Psoas muscle (tissue), 8 donors: ENCODE measurements around the gene E2F6. TPM values are rescaled to one million over a fixed set of nuclear protein-coding genes. Genes with fewer than 3 reads are reported as not detected.

Experiments
- ATAC-seq, 4 donors: fragments of 200-7000 bp; cut with Tn5 transposase; one replicate each; pipeline ENCODE4 v1.9.1; 2020; ENCODE audit warnings: moderate library complexity in 3 of 4, mild to moderate bottlenecking in 2 of 4
- DNase-seq, 2 donors: peaks; one replicate each; pipeline ENCODE4 v3.0.0-alpha.2; 2020
- H3K27ac ChIP-seq: fragments of 200-600 bp; one replicate; pipeline ENCODE4 v1.8.0; 2022
- H3K27me3 ChIP-seq, 3 donors: fragments of 200-600 bp in 1 of 3; one replicate each; pipeline versions ENCODE4 v1.6.1 to v1.8.0; 2013 to 2022; ENCODE audit warnings: low read length in 2 of 3, mild to moderate bottlenecking in 2 of 3, moderate library complexity in 1 of 3; ENCODE audit not compliant: insufficient read depth in 3 of 3
- H3K36me3 ChIP-seq, 2 donors: fragments of 200-600 bp in 1 of 2; one replicate each; pipeline versions ENCODE4 v1.6.1 to v1.8.0; 2013 to 2022; ENCODE audit warnings: low read depth in 1 of 2, mild to moderate bottlenecking in 1 of 2, moderate library complexity in 1 of 2; ENCODE audit not compliant: insufficient read depth in 1 of 2
- H3K4me1 ChIP-seq: fragments of 200-600 bp; one replicate; pipeline ENCODE4 v1.8.0; 2022
- H3K4me3 ChIP-seq: fragments of 200-600 bp; one replicate; pipeline ENCODE4 v1.8.0; 2022; ENCODE audit warnings: mild to moderate bottlenecking
- H3K9me3 ChIP-seq: fragments of 200-600 bp; one replicate; pipeline ENCODE4 v1.8.0; 2022
- CTCF ChIP-seq: fragments of 200-600 bp; IDR thresholded peaks from one replicate; pipeline ENCODE4 v1.8.0; 2022; ENCODE audit warnings: antibody characterized with exemption
- WGBS, 3 donors: extraction: QIAGEN DNeasy Blood & Tissue Kit; methylation state at CpG; one replicate each; pipeline versions ENCODE4 v1.1.6 to v1.1.7; 2013; 5-methylcytosine and 5-hydroxymethylcytosine counted together
- intact Hi-C, 2 donors: fragments of 100-400 bp; cut with DNase I; formaldehyde crosslinking; loops; one replicate each; pipeline versions ENCODE4 v1.11.0 to v1.14.2; 2022
- polyA plus RNA-seq, 3 donors: library from polyadenylated mRNA; stranded (reverse); fragments of 200-250 nt; gene quantifications; one replicate each; pipeline ENCODE4 v1.2.3, GENCODE V29; 2013
- total RNA-seq, 4 donors: library from RNA; stranded (reverse); fragmentation: NEBNext Ultra II Directional in 2 of 4; extraction: Animal tissue kit (Norgen Biotek cat#: 25700) in 2 of 4; gene quantifications; one replicate each; pipeline versions ENCODE4 v1.2.1 to v1.2.4, GENCODE V29; 2021 to 2023
- donor health status: healthy with polysubstance abuse.
- donor health status: DM: no; HTN: no; CAD: no; lungs with moderate emphysema.
- donor health status: Bipolar disorder and iron deficiency.
- donor health status: healthy.
- donor health status: DM: yes; HTN: yes; CAD: no.
- donor health status: DM: no; HTN: no; CAD: no.
- donor health status: DM: no; HTN: no; CAD: no.
- donor health status: DM: yes; HTN: yes; CAD: no.

Gene E2F6
- total and polyA plus RNA-seq, 7 donors: 19.5 to 56.4 (median 31.3) TPM

DNA sequence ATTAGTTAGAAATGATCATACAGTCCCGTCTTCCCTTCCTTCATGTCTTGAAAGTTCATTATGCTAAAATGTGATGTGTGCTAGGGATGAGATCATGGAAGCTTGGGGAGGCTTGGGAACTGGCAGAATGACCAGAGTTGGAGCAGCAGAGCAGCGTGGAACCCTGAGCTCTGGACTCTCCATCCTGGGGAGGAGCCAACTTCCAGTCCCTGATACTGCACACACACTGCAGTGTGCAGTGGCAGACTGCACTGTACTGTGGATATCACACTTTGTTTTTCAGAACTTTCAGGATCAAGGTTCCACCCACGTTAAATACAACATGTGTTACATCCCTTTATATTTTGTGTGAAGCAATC, 40.6 kb upstream of the E2F6 start:
- Histone ChIP-seq H3K27me3 (no peaks in the 10 kb centered on the region), H3K36me3 (no peaks in the 10 kb centered on the region), H3K9me3 (peaks cover 8% of the 10 kb centered on the region), H3K4me1 (peaks cover 17% of the 10 kb centered on the region), H3K27ac (peak overlapping the region; percentile 69), H3K4me3 (no peak overlapping the region)
- no peak for TF ChIP-seq CTCF
- intact Hi-C loops: no loop called here
- ATAC-seq: peak in 3 of 4 donors; percentile 49 to 57 (median 52)
- WGBS, 3 donors: 35 to 48% (median 39%) methylated on average over 3 of the region's 3 CpGs
- no peak for DNase-seq

DNA sequence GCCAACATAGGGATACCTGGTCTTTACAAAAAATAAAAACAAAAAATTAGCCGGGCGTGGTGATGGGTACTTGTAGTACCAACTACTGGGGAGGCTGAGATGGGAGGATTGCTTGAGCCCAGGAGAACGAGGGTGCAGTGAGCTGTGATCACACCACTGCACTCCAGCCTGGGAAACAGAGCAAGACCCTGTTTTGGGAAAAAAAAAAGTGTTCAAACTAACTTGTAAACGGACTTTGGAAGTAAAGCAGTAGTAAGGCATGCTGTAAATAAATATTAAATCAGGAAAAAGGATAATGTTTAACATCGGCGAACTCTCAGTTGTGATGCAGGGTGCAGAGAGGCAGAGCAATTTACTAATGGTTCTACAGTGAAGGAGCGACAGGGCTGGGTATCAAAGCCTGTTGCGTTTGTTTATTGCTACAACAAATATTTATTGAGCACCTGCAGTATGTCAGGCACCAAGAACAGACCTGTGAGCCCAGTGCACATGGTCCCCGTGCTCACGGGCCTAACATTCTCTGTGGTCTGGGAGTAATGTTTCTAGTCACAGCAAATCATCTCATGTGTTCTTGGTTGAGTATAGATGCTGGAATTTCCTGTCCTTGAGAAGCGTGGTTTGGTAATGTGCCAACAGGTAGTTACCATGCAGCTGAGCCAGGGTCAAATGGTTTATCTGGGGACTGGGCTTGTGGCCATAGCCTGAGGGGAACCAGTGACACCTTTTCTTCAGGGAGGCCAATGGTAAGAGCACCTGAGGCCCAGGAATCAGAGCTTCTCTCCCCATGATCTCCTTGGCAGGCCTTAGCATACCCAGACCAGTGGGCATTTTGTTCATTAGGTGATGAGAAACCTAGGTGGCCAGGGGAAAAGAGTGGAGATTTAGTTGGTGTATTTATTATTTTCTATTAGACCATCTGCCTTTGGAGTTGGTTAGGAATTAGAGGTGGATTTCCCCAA, 40.0 kb upstream of the E2F6 start:
- Histone ChIP-seq H3K9me3 (peaks cover 8% of the 10 kb centered on the region), H3K4me3 (no peak overlapping the region), H3K27me3 (no peaks in the 10 kb centered on the region), H3K4me1 (peaks cover 17% of the 10 kb centered on the region), H3K27ac (peak overlapping the region; percentile 69), H3K36me3 (no peaks in the 10 kb centered on the region)
- peak; percentile 15 to 93 (median 70) for ATAC-seq
- TF ChIP-seq CTCF: no peak
- no peak for DNase-seq
- intact Hi-C loops: no loop called here
- WGBS, 3 donors: 67 to 79% (median 72%) methylated on average over 11 of the region's 11 CpGs

- H3K4me3 ChIP-seq: no peak overlapping the region
- no peaks in the 10 kb centered on the region for H3K36me3 ChIP-seq
- DNase-seq: no peak
- ATAC-seq: no peak
- intact Hi-C loops: no loop called here
- TF ChIP-seq CTCF: no peak
- H3K9me3 ChIP-seq: peaks cover 8% of the 10 kb centered on the region
- H3K4me1 ChIP-seq: peaks cover 27% of the 10 kb centered on the region
- no peak overlapping the region for H3K27ac ChIP-seq
- no peaks in the 10 kb centered on the region for H3K27me3 ChIP-seq
- WGBS, 3 donors: 62 to 69% (median 64%) methylated on average over 8 of the region's 8 CpGs
Observed at GRCh38 chr2:11503354-11503927, 37.5 kb upstream of the E2F6 start.

- Histone ChIP-seq H3K9me3 (peaks cover 8% of the 10 kb centered on the region), H3K27me3 (no peaks in the 10 kb centered on the region), H3K36me3 (no peaks in the 10 kb centered on the region), H3K27ac (no peak overlapping the region), H3K4me3 (no peak overlapping the region), H3K4me1 (peaks cover 32% of the 10 kb centered on the region)
- intact Hi-C loops: no loop called here
- 87 to 88% (median 88%) methylated on average over 4 of the region's 4 CpGs for WGBS, 3 donors
- TF ChIP-seq CTCF: no peak
- ATAC-seq (no peak), DNase-seq (no peak)
Observed at GRCh38 chr2:11502740-11503292, 36.9 kb upstream of the E2F6 start.
